GM23338 (cell line): ENCODE results near the gene EVC.

ENCODE experiments used
- CREB1 ChIP-seq: fragments of 250-450 bp; sonication (Bioruptor Pico); IDR thresholded peaks from 2 replicates; pipeline ENCODE4 v1.5.0; 2020; ENCODE audit warnings: low read depth, mild to moderate bottlenecking, moderate library complexity
- ETS1 ChIP-seq: IDR thresholded peaks from 2 replicates; pipeline ENCODE4 v1.6.1; 2016; ENCODE audit warnings: antibody characterized with exemption
- EZH2 ChIP-seq: fragments of 200-600 bp; sonication (generic); IDR thresholded peaks from one replicate; pipeline ENCODE4 v1.8.0; 2017; ENCODE audit warnings: antibody characterized with exemption, mild to moderate bottlenecking, low read depth; ENCODE audit not compliant: unreplicated experiment
- EZH2phosphoT487 ChIP-seq: fragments of 200-600 bp; sonication (generic); IDR thresholded peaks from one replicate; pipeline ENCODE4 v1.8.1; 2018; ENCODE audit warnings: antibody characterized with exemption; ENCODE audit not compliant: unreplicated experiment
- JUNB ChIP-seq: IDR thresholded peaks from one replicate; pipeline ENCODE4 v1.6.1; 2016; ENCODE audit warnings: antibody characterized with exemption; ENCODE audit not compliant: unreplicated experiment
- NANOG ChIP-seq: IDR thresholded peaks from 2 replicates; pipeline ENCODE4 v1.6.1; 2016; ENCODE audit warnings: antibody characterized with exemption, borderline replicate concordance
- POLR2AphosphoS5 ChIP-seq: IDR thresholded peaks from 2 replicates; pipeline ENCODE4 v1.6.1; 2016; ENCODE audit warnings: antibody characterized with exemption, low read depth
- REST ChIP-seq: IDR thresholded peaks from one replicate; pipeline ENCODE4 v1.6.1; 2018; ENCODE audit warnings: antibody characterized with exemption; ENCODE audit not compliant: unreplicated experiment
- STAT1 ChIP-seq: IDR thresholded peaks from one replicate; pipeline ENCODE4 v1.6.1; 2016; ENCODE audit warnings: antibody characterized with exemption; ENCODE audit not compliant: unreplicated experiment
- ZNF331 ChIP-seq: fragments of 250-450 bp; sonication (Bioruptor Pico); IDR thresholded peaks from 2 replicates; pipeline ENCODE4 v1.5.0; 2020; ENCODE audit warnings: low read depth, mild to moderate bottlenecking, moderate library complexity
- TF ChIP-seq, protein P1 (sequence below), 2 experiments: fragments of 200-600 bp in 1 of 2; sonication (generic) in 1 of 2; conservative IDR thresholded peaks; 2 replicates each; pipeline versions ENCODE4 v1.5.1 to v1.6.1; 2016 to 2017; ENCODE audit warnings: antibody characterized with exemption in 2 of 2, low read depth in 2 of 2, mild to moderate bottlenecking in 2 of 2, moderate library complexity in 1 of 2

GRCh38 chr4:5824227-5824626, 113.2 kb downstream of the EVC start:
- TF ChIP-seq, protein P1, sequence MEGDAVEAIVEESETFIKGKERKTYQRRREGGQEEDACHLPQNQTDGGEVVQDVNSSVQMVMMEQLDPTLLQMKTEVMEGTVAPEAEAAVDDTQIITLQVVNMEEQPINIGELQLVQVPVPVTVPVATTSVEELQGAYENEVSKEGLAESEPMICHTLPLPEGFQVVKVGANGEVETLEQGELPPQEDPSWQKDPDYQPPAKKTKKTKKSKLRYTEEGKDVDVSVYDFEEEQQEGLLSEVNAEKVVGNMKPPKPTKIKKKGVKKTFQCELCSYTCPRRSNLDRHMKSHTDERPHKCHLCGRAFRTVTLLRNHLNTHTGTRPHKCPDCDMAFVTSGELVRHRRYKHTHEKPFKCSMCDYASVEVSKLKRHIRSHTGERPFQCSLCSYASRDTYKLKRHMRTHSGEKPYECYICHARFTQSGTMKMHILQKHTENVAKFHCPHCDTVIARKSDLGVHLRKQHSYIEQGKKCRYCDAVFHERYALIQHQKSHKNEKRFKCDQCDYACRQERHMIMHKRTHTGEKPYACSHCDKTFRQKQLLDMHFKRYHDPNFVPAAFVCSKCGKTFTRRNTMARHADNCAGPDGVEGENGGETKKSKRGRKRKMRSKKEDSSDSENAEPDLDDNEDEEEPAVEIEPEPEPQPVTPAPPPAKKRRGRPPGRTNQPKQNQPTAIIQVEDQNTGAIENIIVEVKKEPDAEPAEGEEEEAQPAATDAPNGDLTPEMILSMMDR (conservative IDR thresholded peaks at IDR 0.05; ENCODE audit: low read depth in 2 of 2): no peak
- TF ChIP-seq EZH2phosphoT487: no peak
- TF ChIP-seq CREB1 (CRISPR knock-in tag): no peak
- no peak for TF ChIP-seq POLR2AphosphoS5
- no peak for TF ChIP-seq JUNB
- TF ChIP-seq ETS1: no peak
- TF ChIP-seq EZH2: no peak
- no peak for TF ChIP-seq REST
- TF ChIP-seq STAT1: no peak
- no peak for TF ChIP-seq ZNF331 (CRISPR knock-in tag)
- no peak for TF ChIP-seq NANOG
